Uterus (tissue), 4 donors: ENCODE results near the gene RALGPS1. TPM values are rescaled to one million over a fixed set of nuclear protein-coding genes. Genes with fewer than 3 reads are reported as not detected.

Source experiments
- DNase-seq, 2 donors: peaks; one replicate each; pipeline ENCODE4 v3.0.0-alpha.2; 2019 to 2020
- H3K27ac ChIP-seq, 2 donors: fragments of 200-600 bp; sonication (generic); 1 replicate in 1 of 2; 2 replicates in 1 of 2; pipeline ENCODE4 v1.5.1; 2016 to 2018
- H3K27me3 ChIP-seq, 2 donors: fragments of 200-600 bp; sonication (generic); one replicate each; pipeline ENCODE4 v1.5.1; 2018 to 2019; ENCODE audit warnings: control low read depth in 1 of 2
- H3K36me3 ChIP-seq, 2 donors: fragments of 200-600 bp; sonication (generic); one replicate each; pipeline ENCODE4 v1.5.1; 2019; ENCODE audit warnings: control low read depth in 1 of 2
- H3K4me1 ChIP-seq, 2 donors: fragments of 200-600 bp; sonication (generic); one replicate each; pipeline ENCODE4 v1.5.1; 2018 to 2019; ENCODE audit warnings: control low read depth in 1 of 2
- H3K4me3 ChIP-seq, 2 donors: fragments of 200-600 bp; sonication (generic); 1 replicate in 1 of 2; 2 replicates in 1 of 2; pipeline ENCODE4 v1.5.1; 2018 to 2019; ENCODE audit warnings: mild to moderate bottlenecking in 1 of 2
- H3K9me3 ChIP-seq, 2 donors: fragments of 200-600 bp; sonication (generic); one replicate each; pipeline ENCODE4 v1.5.1; 2019; ENCODE audit warnings: control low read depth in 1 of 2
- CTCF ChIP-seq, 4 experiments: fragments of 200-600 bp in 2 of 4; fragments of 450-650 bp in 2 of 4; sonication (generic) in 2 of 4; IDR thresholded peaks; one replicate each; pipeline ENCODE4 v1.5.1; 2016 to 2019; ENCODE audit warnings: antibody characterized with exemption in 4 of 4, mild to moderate bottlenecking in 2 of 4, moderate library complexity in 1 of 4
- POLR2A ChIP-seq, 2 donors: fragments of 450-650 bp; IDR thresholded peaks; one replicate each; pipeline ENCODE4 v1.6.1; 2016; ENCODE audit warnings: antibody characterized with exemption in 2 of 2, mild to moderate bottlenecking in 1 of 2, moderate library complexity in 1 of 2
- intact Hi-C: fragments of 100-400 bp; cut with DNase I; formaldehyde crosslinking; loops from one replicate; pipeline ENCODE4 v1.15.1; 2023; ENCODE audit warnings: low total_unique reads
- total RNA-seq, 4 donors: library from RNA; depleted of rRNA in 3 of 4; stranded (reverse); fragments of >200 nt in 3 of 4; gene quantifications; one replicate each; pipeline versions ENCODE4 v1.1.0 to v1.2.4, GENCODE V29; 2014 to 2023
- donor health status: DM: yes; HTN: yes; CAD: no.

Gene RALGPS1
- total RNA-seq, 4 donors from 2014 or later: 8.5 to 16.7 (median 14.5) TPM

GRCh38 chr9:127018935-127019334 is 104.4 kb downstream of the RALGPS1 start:
- Histone ChIP-seq H3K27ac (no peak overlapping the region), H3K27me3 (no peaks in the 10 kb centered on the region), H3K4me1 (peaks cover 0 to 4% of the 10 kb centered on the region in 2 donors), H3K4me3 (no peak overlapping the region), H3K9me3 (no peaks in the 10 kb centered on the region), H3K36me3 (no peaks in the 10 kb centered on the region)
- TF ChIP-seq CTCF (IDR thresholded peaks at IDR 0.05) (no peak), POLR2A (IDR thresholded peaks at IDR 0.05) (no peak)
- intact Hi-C loops: no loop called here
- DNase-seq: no peak

- H3K27me3 ChIP-seq: no peaks in the 10 kb centered on the region
- DNase-seq: no peak
- peaks cover 0 to 4% of the 10 kb centered on the region in 2 donors for H3K4me1 ChIP-seq
- no peaks in the 10 kb centered on the region for H3K36me3 ChIP-seq
- TF ChIP-seq CTCF (IDR thresholded peaks at IDR 0.05): no peak
- no peak for TF ChIP-seq POLR2A (IDR thresholded peaks at IDR 0.05)
- intact Hi-C loops: no loop called here
- H3K9me3 ChIP-seq: no peaks in the 10 kb centered on the region
- H3K4me3 ChIP-seq: no peak overlapping the region
- H3K27ac ChIP-seq: peak overlapping the region; percentile 77 to 80
Measured at GRCh38 chr9:127020036-127020801, 105.6 kb downstream of the RALGPS1 start.

- Histone ChIP-seq H3K27me3 (no peaks in the 10 kb centered on the region), H3K36me3 (no peaks in the 10 kb centered on the region), H3K27ac (peak overlapping the region; percentile 77 to 80), H3K4me1 (peaks cover 0 to 4% of the 10 kb centered on the region in 2 donors), H3K9me3 (no peaks in the 10 kb centered on the region), H3K4me3 (no peak overlapping the region)
- TF ChIP-seq POLR2A (IDR thresholded peaks at IDR 0.05) (no peak), CTCF (IDR thresholded peaks at IDR 0.05) (no peak)
- intact Hi-C loops: no loop called here
- no peak for DNase-seq
Measured at GRCh38 chr9:127020802-127021078, 106.2 kb downstream of the RALGPS1 start.

- peak; percentile 93 to 96 for DNase-seq
- TF ChIP-seq POLR2A (IDR thresholded peaks at IDR 0.05) (no peak), CTCF (IDR thresholded peaks at IDR 0.05) (no peak)
- Histone ChIP-seq H3K27me3 (no peaks in the 10 kb centered on the region), H3K9me3 (no peaks in the 10 kb centered on the region), H3K4me1 (peaks cover 0 to 4% of the 10 kb centered on the region in 2 donors), H3K27ac (peak overlapping the region; percentile 77 to 80), H3K36me3 (no peaks in the 10 kb centered on the region), H3K4me3 (no peak overlapping the region)
- intact Hi-C loops: no loop called here
Measured at GRCh38 chr9:127021664-127022363, 107.2 kb downstream of the RALGPS1 start.
